ENCODE results near the gene GABBR2. TPM values are rescaled to one million over a fixed set of nuclear protein-coding genes. Genes with fewer than 3 reads are reported as not detected.

GABBR2 gene
- total RNA-seq, 1 donor from 2014 or later: 116 TPM

GRCh38 chr9:98331536-98332259, 377.0 kb downstream of the GABBR2 start:
- H3K4me1 Mint-ChIP-seq (ENCODE audit: low read depth, unreplicated experiment): peaks cover 16% of the 10 kb centered on the region
- no peak for DNase-seq
- H3K4me3 Mint-ChIP-seq (ENCODE audit: unreplicated experiment): no peak overlapping the region
- peaks cover 4% of the 10 kb centered on the region for H3K36me3 Mint-ChIP-seq (ENCODE audit: unreplicated experiment)
- H3K27ac Mint-ChIP-seq (ENCODE audit: unreplicated experiment): no peak overlapping the region
- no peak for TF ChIP-seq CTCF (IDR thresholded peaks at IDR 0.05; ENCODE audit: partially characterized antibody, unreplicated experiment)
- H3K9me3 Mint-ChIP-seq (ENCODE audit: unreplicated experiment): peaks cover 3% of the 10 kb centered on the region
- peaks cover 5% of the 10 kb centered on the region for H3K27me3 Mint-ChIP-seq (ENCODE audit: unreplicated experiment)

- peaks cover 1% of the 10 kb centered on the region for H3K36me3 Mint-ChIP-seq (ENCODE audit: unreplicated experiment)
- TF ChIP-seq CTCF (IDR thresholded peaks at IDR 0.05; ENCODE audit: partially characterized antibody, unreplicated experiment): no peak
- H3K27me3 Mint-ChIP-seq (ENCODE audit: unreplicated experiment): peaks cover 5% of the 10 kb centered on the region
- H3K4me1 Mint-ChIP-seq (ENCODE audit: low read depth, unreplicated experiment): peaks cover 25% of the 10 kb centered on the region
- H3K27ac Mint-ChIP-seq (ENCODE audit: unreplicated experiment): peak overlapping the region; percentile 59
- H3K9me3 Mint-ChIP-seq (ENCODE audit: unreplicated experiment): peaks cover 3% of the 10 kb centered on the region
- no peak for DNase-seq
- H3K4me3 Mint-ChIP-seq (ENCODE audit: unreplicated experiment): no peak overlapping the region
Observed at GRCh38 chr9:98330831-98331230, 377.9 kb downstream of the GABBR2 start.

- TF ChIP-seq CTCF (IDR thresholded peaks at IDR 0.05; ENCODE audit: partially characterized antibody, unreplicated experiment): no peak
- no peak overlapping the region for H3K4me3 Mint-ChIP-seq (ENCODE audit: unreplicated experiment)
- no peak for DNase-seq
- peaks cover 27% of the 10 kb centered on the region for H3K4me1 Mint-ChIP-seq (ENCODE audit: low read depth, unreplicated experiment)
- H3K27me3 Mint-ChIP-seq (ENCODE audit: unreplicated experiment): peaks cover 5% of the 10 kb centered on the region
- H3K9me3 Mint-ChIP-seq (ENCODE audit: unreplicated experiment): peaks cover 3% of the 10 kb centered on the region
- peak overlapping the region; percentile 11 for H3K27ac Mint-ChIP-seq (ENCODE audit: unreplicated experiment)
- H3K36me3 Mint-ChIP-seq (ENCODE audit: unreplicated experiment): no peaks in the 10 kb centered on the region
Observed at GRCh38 chr9:98329904-98330303, 378.8 kb downstream of the GABBR2 start.

GRCh38 chr9:98329281-98329680, 379.5 kb downstream of the GABBR2 start:
- no peak for TF ChIP-seq CTCF (IDR thresholded peaks at IDR 0.05; ENCODE audit: partially characterized antibody, unreplicated experiment)
- H3K27me3 Mint-ChIP-seq (ENCODE audit: unreplicated experiment): peaks cover 5% of the 10 kb centered on the region
- H3K9me3 Mint-ChIP-seq (ENCODE audit: unreplicated experiment): peaks cover 3% of the 10 kb centered on the region
- H3K4me1 Mint-ChIP-seq (ENCODE audit: low read depth, unreplicated experiment): peaks cover 27% of the 10 kb centered on the region
- no peak overlapping the region for H3K27ac Mint-ChIP-seq (ENCODE audit: unreplicated experiment)
- no peak overlapping the region for H3K4me3 Mint-ChIP-seq (ENCODE audit: unreplicated experiment)
- no peak for DNase-seq
- H3K36me3 Mint-ChIP-seq (ENCODE audit: unreplicated experiment): no peaks in the 10 kb centered on the region

GRCh38 chr9:98328770-98329169, 380.0 kb downstream of the GABBR2 start:
- Mint-ChIP-seq H3K36me3 (ENCODE audit: unreplicated experiment) (no peaks in the 10 kb centered on the region), H3K27me3 (ENCODE audit: unreplicated experiment) (peaks cover 5% of the 10 kb centered on the region), H3K4me1 (ENCODE audit: low read depth, unreplicated experiment) (peaks cover 27% of the 10 kb centered on the region), H3K9me3 (ENCODE audit: unreplicated experiment) (peaks cover 3% of the 10 kb centered on the region), H3K4me3 (ENCODE audit: unreplicated experiment) (no peak overlapping the region), H3K27ac (ENCODE audit: unreplicated experiment) (no peak overlapping the region)
- DNase-seq: no peak
- no peak for TF ChIP-seq CTCF (IDR thresholded peaks at IDR 0.05; ENCODE audit: partially characterized antibody, unreplicated experiment)
